Esophagus squamous epithelium (tissue), 4 donors: Measurements from ENCODE around the gene WSB1.

ENCODE experiments used
- POLR2A ChIP-seq, 4 donors: fragments of 450-650 bp; IDR thresholded peaks; one replicate each; pipeline ENCODE4 v1.6.1; 2017; ENCODE audit warnings: antibody characterized with exemption in 4 of 4, mild to moderate bottlenecking in 4 of 4, moderate library complexity in 3 of 4
- TF ChIP-seq, protein P1 (sequence below), 6 experiments: fragments of 450-650 bp in 4 of 6; fragments of 200-600 bp in 2 of 6; sonication (generic) in 2 of 6; IDR thresholded peaks; one replicate each; pipeline ENCODE4 v1.5.1; 2016 to 2019; ENCODE audit warnings: antibody characterized with exemption in 6 of 6, mild to moderate bottlenecking in 4 of 6, moderate library complexity in 4 of 6

DNA sequence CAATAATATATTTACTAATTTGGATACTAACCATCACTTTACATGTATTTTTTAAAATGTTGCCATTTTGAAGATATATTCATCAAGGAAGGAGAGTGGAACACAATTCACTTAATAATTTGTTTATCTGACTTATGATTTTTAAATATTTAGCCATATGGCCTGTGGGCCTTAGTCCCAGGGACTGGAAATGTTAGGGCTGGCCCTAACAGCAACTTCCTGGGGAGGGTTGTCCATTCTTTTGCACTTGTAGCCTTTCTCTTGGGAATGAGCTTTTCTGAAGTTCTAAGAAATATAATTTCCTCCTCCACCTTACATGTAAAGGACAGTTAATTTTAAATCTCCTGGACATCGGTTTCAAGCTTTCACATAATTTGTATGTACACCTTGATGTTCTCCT is 27.7 kb upstream of the WSB1 start:
- TF ChIP-seq, protein P1, sequence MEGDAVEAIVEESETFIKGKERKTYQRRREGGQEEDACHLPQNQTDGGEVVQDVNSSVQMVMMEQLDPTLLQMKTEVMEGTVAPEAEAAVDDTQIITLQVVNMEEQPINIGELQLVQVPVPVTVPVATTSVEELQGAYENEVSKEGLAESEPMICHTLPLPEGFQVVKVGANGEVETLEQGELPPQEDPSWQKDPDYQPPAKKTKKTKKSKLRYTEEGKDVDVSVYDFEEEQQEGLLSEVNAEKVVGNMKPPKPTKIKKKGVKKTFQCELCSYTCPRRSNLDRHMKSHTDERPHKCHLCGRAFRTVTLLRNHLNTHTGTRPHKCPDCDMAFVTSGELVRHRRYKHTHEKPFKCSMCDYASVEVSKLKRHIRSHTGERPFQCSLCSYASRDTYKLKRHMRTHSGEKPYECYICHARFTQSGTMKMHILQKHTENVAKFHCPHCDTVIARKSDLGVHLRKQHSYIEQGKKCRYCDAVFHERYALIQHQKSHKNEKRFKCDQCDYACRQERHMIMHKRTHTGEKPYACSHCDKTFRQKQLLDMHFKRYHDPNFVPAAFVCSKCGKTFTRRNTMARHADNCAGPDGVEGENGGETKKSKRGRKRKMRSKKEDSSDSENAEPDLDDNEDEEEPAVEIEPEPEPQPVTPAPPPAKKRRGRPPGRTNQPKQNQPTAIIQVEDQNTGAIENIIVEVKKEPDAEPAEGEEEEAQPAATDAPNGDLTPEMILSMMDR (IDR thresholded peaks at IDR 0.05): no peak
- TF ChIP-seq POLR2A (IDR thresholded peaks at IDR 0.05): no peak
